Thyroid gland (tissue), 4 donors: ENCODE data around the gene LHX4. TPM values are rescaled to one million over a fixed set of nuclear protein-coding genes. Genes with fewer than 3 reads are reported as not detected.

Experiments used
- DNase-seq, 2 donors: peaks; one replicate each; pipeline ENCODE4 v3.0.0-alpha.2; 2019
- H3K27ac ChIP-seq, 3 donors: fragments of 200-600 bp; sonication (generic); 1 replicate in 2 of 3; 2 replicates in 1 of 3; pipeline ENCODE4 v1.5.1; 2016 to 2019; ENCODE audit warnings: mild to moderate bottlenecking in 1 of 3, moderate library complexity in 1 of 3
- H3K27me3 ChIP-seq: fragments of 200-600 bp; sonication (generic); one replicate; pipeline ENCODE4 v1.5.1; 2019
- H3K36me3 ChIP-seq, 2 donors: fragments of 200-600 bp; sonication (generic); one replicate each; pipeline ENCODE4 v1.5.1; 2016 to 2019
- H3K4me1 ChIP-seq, 2 donors: fragments of 200-600 bp; sonication (generic); one replicate each; pipeline ENCODE4 v1.5.1; 2017 to 2019
- H3K4me3 ChIP-seq, 3 donors: fragments of 200-600 bp; sonication (generic); replicated peaks in 1 of 3; 1 replicate in 2 of 3; 2 replicates in 1 of 3; pipeline ENCODE4 v1.5.1; 2016; ENCODE audit warnings: mild to moderate bottlenecking in 1 of 3
- H3K9me3 ChIP-seq: fragments of 200-600 bp; sonication (generic); one replicate; pipeline ENCODE4 v1.5.1; 2017
- POLR2A ChIP-seq, 2 donors: fragments of 450-650 bp; IDR thresholded peaks; one replicate each; pipeline ENCODE4 v1.6.1; 2017; ENCODE audit warnings: antibody characterized with exemption in 2 of 2, mild to moderate bottlenecking in 2 of 2, moderate library complexity in 1 of 2
- WGBS, 2 donors: methylation state at CpG; one replicate each; pipeline ENCODE4 v1.1.5; 2017; 5-methylcytosine and 5-hydroxymethylcytosine counted together
- intact Hi-C: fragments of 100-400 bp; cut with DNase I; formaldehyde crosslinking; loops from one replicate; pipeline ENCODE4 v1.15.1; 2023
- total RNA-seq, 4 donors: library from RNA; depleted of rRNA; stranded (reverse); fragments of >200 nt; gene quantifications; one replicate each; pipeline ENCODE4 v1.2.3, GENCODE V29; 2016
- TF ChIP-seq, protein P1 (sequence below), 6 experiments: fragments of 200-600 bp in 3 of 6; fragments of 450-650 bp in 3 of 6; sonication (generic) in 3 of 6; IDR thresholded peaks; one replicate each; pipeline ENCODE4 v1.5.1; 2016 to 2019; ENCODE audit warnings: antibody characterized with exemption in 6 of 6, mild to moderate bottlenecking in 2 of 6, inconsistent platforms in 1 of 6, moderate library complexity in 1 of 6

Gene LHX4
- total RNA-seq, 4 donors from 2014 or later = not detected

DNA sequence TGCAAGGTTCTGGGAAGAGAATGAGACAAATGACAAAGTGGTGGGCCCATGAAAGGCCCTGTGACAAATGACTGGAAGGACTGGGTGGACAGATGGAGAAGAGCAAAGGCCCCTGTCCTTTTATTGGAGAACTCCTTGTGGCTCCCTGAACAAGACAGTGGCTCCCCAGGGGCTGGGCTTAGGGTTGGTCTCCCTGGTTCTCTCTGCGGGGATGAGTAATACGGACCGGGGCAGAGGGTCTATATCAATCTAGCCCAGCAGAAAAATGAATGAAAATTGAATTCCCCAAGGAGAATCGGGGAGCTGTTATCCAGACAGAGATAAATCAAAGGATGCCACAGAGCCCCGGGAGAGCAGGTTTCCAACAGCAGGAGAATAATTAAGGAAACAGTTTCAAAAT lies 5.2 kb upstream of the LHX4 start:
- DNase-seq = no peak
- Histone ChIP-seq H3K27ac (no peak overlapping the region), H3K4me3 (no peak overlapping the region), H3K27me3 (peaks cover 29% of the 10 kb centered on the region), H3K36me3 (no peaks in the 10 kb centered on the region), H3K4me1 (peaks cover 4 to 9% of the 10 kb centered on the region in 2 donors), H3K9me3 (no peaks in the 10 kb centered on the region)
- intact Hi-C loops = no loop called here
- TF ChIP-seq, protein P1, sequence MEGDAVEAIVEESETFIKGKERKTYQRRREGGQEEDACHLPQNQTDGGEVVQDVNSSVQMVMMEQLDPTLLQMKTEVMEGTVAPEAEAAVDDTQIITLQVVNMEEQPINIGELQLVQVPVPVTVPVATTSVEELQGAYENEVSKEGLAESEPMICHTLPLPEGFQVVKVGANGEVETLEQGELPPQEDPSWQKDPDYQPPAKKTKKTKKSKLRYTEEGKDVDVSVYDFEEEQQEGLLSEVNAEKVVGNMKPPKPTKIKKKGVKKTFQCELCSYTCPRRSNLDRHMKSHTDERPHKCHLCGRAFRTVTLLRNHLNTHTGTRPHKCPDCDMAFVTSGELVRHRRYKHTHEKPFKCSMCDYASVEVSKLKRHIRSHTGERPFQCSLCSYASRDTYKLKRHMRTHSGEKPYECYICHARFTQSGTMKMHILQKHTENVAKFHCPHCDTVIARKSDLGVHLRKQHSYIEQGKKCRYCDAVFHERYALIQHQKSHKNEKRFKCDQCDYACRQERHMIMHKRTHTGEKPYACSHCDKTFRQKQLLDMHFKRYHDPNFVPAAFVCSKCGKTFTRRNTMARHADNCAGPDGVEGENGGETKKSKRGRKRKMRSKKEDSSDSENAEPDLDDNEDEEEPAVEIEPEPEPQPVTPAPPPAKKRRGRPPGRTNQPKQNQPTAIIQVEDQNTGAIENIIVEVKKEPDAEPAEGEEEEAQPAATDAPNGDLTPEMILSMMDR (IDR thresholded peaks at IDR 0.05) = no peak
- TF ChIP-seq POLR2A (IDR thresholded peaks at IDR 0.05) = no peak
- 62 to 65% methylated on average over 5 of the region's 5 CpGs for WGBS, 2 donors

DNA sequence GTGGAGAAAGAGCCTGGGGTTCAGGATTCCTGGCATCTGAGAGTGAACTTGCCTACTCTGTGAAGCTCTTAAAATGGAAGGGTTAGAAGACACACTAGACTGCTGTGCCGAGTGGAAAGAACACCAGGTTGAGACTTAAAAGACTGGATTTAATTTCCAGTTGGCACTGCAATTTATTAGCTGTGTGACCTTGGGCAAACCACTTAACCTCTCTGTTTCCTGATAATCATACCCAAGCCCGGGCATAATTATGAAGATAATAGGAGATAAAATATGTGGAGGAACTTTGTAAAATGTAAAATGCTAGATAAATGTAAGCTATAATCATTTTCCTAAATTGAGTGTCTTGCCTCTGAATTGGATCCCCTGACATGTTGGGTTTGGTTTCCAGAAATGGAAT lies 4.7 kb upstream of the LHX4 start:
- Histone ChIP-seq H3K9me3 (no peaks in the 10 kb centered on the region), H3K4me3 (no peak overlapping the region), H3K27me3 (peaks cover 29% of the 10 kb centered on the region), H3K27ac (no peak overlapping the region), H3K4me1 (peaks cover 8 to 14% of the 10 kb centered on the region in 2 donors), H3K36me3 (no peaks in the 10 kb centered on the region)
- intact Hi-C loops = no loop called here
- no peak for TF ChIP-seq POLR2A (IDR thresholded peaks at IDR 0.05)
- TF ChIP-seq, protein P1 (IDR thresholded peaks at IDR 0.05) = no peak
- 69 to 78% methylated on average over 2 of the region's 2 CpGs for WGBS, 2 donors
- DNase-seq = no peak

DNA sequence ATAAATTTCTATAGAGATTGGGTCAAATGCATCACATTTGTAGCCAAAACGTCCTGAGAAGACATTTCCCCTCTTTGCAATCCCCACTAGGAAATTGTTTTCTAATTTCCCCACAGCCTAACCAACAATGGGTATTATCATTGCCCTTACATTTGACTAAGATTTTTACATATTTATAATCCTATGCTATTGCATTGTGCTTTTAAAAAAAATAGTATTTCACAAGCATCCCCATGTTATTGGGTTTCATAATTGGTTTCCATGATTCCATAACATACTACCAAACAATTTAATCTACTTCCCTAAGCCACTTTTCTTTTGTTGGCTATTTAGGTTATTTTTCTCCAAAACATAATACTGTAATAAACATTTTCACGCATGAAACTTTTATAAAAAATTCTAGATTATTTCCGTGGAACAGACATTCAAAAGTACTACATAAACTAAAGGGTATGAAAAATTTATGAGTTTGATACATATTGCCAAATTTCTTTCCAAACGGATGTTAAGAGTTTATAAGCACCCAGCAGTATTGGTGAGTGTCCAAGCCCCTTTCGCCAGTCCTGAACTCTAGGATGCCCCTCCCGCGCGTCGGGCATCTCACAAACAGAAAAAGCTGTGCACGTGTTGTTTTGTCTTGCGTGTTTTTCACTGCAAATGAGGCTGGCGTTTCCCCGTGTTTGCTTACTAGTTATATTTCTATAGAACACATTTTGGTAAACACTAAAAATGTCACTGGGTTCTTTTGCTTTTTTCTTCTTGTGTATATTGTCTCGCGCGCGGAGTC lies 2.0 kb upstream of the LHX4 start:
- no peak for DNase-seq
- peaks cover 22 to 28% of the 10 kb centered on the region in 2 donors for H3K4me1 ChIP-seq
- H3K4me3 ChIP-seq = no peak overlapping the region
- TF ChIP-seq, protein P1 (IDR thresholded peaks at IDR 0.05) = no peak
- no peak for TF ChIP-seq POLR2A (IDR thresholded peaks at IDR 0.05)
- no peaks in the 10 kb centered on the region for H3K9me3 ChIP-seq
- intact Hi-C loops = no loop called here
- no peaks in the 10 kb centered on the region for H3K36me3 ChIP-seq
- H3K27ac ChIP-seq = no peak overlapping the region
- peaks cover 40% of the 10 kb centered on the region for H3K27me3 ChIP-seq
- WGBS, 2 donors = 17 to 23% methylated on average over 17 of the region's 17 CpGs

DNA sequence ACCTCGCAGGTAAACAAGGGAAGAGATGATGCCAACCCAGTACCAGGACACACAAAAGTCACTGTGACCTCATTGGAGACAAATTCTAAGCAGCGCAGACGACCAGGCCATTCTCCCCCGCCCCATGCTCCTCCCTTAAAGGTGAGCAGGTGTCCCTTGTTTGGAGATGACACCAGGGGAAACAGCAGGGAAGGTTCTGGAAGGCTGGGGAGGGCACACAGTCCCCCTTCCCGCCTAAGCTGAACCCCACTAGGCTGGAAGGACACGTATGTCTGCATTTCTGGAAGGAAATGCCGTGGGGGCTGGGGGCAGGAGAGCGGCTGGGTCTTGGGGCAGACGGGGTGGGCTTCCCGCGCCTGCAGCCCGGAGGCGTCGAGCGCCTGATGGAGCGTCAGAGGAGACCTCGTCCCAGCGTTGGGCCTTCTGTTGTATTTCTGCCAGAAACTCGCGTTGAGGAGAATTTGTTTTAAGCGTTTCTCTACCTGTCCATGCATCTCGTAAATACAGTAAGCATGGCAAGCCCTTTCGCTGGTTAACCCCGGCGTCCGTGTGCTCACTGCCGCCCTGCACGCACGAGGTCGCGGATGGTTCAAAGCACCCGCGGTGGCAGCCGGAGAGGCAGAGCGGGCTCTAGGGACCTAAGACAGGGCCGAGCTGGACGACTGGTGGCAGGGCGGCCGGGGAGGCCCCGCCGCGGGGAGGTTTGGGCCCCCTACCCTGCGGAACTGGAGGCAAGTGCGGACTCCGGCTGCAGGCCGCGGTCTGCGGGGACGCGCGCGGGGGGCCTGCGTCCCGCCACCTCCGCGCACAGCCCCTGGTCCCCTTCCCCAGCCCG lies 1.2 kb upstream of the LHX4 start:
- WGBS, 2 donors = 5% methylated on average over 17 to 30 of the region's 57 CpGs
- DNase-seq = no peak
- Histone ChIP-seq H3K9me3 (no peaks in the 10 kb centered on the region), H3K4me3 (peak overlapping the region in 2 of 3 donors; percentile 27 to 45), H3K4me1 (peaks cover 22 to 36% of the 10 kb centered on the region in 2 donors), H3K27me3 (peaks cover 49% of the 10 kb centered on the region), H3K27ac (no peak overlapping the region), H3K36me3 (no peaks in the 10 kb centered on the region)
- TF ChIP-seq, protein P1 (IDR thresholded peaks at IDR 0.05) = no peak
- TF ChIP-seq POLR2A (IDR thresholded peaks at IDR 0.05) = no peak
- intact Hi-C loops = no loop called here

DNA sequence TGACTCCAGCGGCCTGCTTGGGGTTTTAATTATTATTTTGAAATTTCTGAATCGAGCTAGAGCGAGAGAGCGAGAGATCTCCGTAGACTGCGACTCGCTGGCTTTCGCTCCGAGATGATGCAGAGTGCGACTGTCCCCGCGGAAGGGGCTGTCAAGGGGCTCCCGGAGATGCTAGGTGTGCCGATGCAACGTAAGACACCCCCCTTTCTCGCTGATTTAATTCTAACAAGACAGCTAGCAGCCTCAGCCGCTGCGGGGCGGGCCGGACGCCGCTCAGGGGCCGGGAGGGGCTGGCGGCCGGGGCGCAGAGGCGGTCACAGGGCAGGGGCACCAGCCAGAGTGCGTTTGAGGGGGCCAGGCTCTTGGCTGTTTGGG lies 339 bp downstream of the LHX4 start:
- intact Hi-C loops = no loop called here
- no peak overlapping the region for H3K27ac ChIP-seq
- H3K9me3 ChIP-seq = no peaks in the 10 kb centered on the region
- no peak for DNase-seq
- peak overlapping the region in 1 of 3 donors; percentile 45 for H3K4me3 ChIP-seq
- H3K36me3 ChIP-seq = no peaks in the 10 kb centered on the region
- peaks cover 57% of the 10 kb centered on the region for H3K27me3 ChIP-seq
- peaks cover 33 to 49% of the 10 kb centered on the region in 2 donors for H3K4me1 ChIP-seq
- WGBS, 2 donors = 3 to 4% methylated on average over 11 to 23 of the region's 28 CpGs
- TF ChIP-seq, protein P1 (IDR thresholded peaks at IDR 0.05) = no peak
- no peak for TF ChIP-seq POLR2A (IDR thresholded peaks at IDR 0.05)
